Measurements from ENCODE around the gene SENP2.
"Not testable (repeated sequence)": the region's sequence is repeated elsewhere in the genome, so short reads cannot be mapped to it uniquely, and the experiment has no call there.

The SENP2 gene

GRCh38 chr3:185594073-185594472 is 8.0 kb downstream of the SENP2 start:
- DNase-seq = no peak

- no peak for DNase-seq
Measured at GRCh38 chr3:185595526-185595925, 9.4 kb downstream of the SENP2 start.

DNA sequence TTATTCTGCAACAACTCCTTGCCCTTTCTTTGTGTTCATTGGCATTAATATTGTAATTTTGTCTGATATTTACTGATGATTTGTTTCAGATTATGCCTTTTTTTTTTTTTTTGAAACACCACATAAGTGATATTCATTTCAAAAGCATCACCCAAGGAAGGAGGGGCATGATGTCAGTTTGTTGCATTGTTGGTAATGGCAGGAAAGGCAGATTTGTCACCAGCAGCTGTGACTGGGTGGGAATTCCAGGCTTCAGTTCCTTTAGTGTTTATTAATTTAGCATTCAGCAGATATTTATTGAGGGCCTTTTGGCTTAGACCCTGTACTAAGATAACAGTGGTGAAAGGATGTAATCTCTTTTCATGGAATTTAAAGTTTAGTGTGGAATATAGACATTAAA is 19.5 kb downstream of the SENP2 start:
- no peak for DNase-seq

DNA sequence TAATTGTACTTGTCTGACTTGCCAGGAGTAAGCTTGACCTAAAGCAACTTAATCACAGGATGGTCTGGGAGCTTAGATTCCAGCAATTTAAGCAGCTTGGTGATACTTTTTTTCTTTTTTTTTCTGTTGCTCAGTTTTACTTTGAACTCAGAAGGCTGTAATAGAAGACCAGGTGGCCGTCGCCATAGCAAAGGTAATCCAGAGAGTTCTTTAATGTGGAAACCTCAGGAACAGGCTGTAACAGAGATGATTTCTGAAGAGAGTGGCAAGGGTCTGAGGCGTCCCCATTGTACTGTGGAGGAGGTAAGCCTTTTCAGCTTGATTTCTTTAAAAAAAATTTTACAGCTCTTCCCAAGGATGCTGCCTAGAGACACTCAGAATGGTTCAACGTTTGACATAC is 20.1 kb downstream of the SENP2 start:
- DNase-seq = no peak

GRCh38 chr3:185613016-185613415 is 26.9 kb downstream of the SENP2 start:
- DNase-seq = peak in 1 of 2 donors; percentile 19

DNA sequence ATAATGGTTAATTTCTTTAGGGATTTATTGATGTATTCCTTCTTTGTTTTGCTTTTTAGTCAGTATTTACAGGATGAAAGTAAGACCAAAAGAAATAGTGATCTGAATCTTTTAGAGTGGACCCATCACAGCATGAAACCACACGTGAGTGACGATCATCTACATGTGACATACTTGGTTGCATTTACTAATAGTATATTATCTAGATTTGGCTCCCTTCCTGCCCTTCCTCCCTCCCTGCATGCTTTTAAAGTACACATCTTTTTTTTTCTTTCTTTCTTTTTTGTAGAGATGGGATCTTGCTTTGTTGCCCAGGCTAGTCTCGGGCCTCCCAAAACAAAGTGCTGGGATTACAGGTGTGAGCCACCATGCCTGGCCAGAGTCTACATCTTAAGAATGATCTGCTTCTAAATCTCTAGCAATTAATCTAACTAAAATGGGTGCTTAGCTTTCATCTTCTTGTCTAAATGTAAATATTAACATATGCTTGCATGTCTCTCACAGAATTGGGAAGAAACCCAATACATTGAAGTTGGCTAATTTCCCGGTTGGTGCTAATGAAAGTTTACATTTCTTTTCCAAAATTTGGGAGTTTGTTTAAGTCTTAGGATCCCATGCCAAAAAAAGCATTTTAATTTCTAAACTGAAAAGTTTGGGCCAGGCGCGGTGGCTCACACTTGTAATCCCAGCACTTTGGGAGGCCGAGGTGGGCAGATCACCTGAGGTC is 38.0 kb downstream of the SENP2 start:
- no peak for DNase-seq

- no peak for DNase-seq
Measured at GRCh38 chr3:185625784-185626183, 39.7 kb downstream of the SENP2 start.

- no peak for DNase-seq
Measured at GRCh38 chr3:185629554-185630181, 43.6 kb downstream of the SENP2 start.

DNA sequence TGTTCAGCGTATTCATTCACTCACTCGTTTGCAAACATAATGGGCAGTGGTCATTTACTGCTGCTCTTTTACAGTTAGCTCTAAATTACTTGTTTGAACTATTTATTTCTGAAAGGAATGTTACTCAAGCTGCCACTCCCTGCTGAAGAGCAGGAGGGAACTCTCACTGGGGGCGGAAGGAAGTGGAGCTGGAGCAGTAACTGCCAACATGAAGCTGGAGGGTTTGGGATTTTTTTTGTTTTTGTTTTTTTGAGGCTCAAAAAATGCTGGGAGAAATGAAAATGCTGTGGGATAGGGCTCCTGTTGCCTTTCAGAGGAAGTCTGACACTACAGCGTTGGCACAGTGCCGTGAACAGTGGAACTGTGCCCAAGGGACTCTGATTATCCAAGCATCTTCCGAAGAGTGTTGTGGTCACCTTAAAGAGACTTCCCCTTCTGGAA is 44.1 kb downstream of the SENP2 start:
- DNase-seq = no peak

GRCh38 chr3:185631108-185631507 is 45.0 kb downstream of the SENP2 start:
- no peak for DNase-seq

- no peak for DNase-seq
Measured at GRCh38 chr3:185631508-185632206, 45.6 kb downstream of the SENP2 start.

GRCh38 chr3:185632996-185633395 is 46.9 kb downstream of the SENP2 start:
- no peak for DNase-seq

DNA sequence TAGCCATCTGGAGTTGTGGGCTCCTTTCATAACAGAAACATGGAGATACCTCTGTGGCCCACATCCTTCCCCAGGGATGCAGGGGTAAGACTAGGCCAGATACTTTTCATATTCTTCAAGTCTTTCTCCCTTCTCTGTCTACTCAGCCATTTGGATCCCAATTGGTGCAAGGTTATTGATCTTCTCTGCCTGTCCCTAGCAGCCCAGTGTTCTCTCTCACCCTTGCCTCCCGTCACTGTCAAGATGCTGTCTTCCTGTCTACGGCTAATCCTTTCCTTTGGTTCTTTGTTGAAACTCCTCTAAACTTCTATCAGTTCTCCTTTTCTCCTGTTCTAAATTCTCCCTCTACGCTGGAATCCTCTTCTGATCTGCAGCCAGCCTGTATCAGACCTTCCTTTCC is 51.3 kb downstream of the SENP2 start:
- no peak for DNase-seq

DNA sequence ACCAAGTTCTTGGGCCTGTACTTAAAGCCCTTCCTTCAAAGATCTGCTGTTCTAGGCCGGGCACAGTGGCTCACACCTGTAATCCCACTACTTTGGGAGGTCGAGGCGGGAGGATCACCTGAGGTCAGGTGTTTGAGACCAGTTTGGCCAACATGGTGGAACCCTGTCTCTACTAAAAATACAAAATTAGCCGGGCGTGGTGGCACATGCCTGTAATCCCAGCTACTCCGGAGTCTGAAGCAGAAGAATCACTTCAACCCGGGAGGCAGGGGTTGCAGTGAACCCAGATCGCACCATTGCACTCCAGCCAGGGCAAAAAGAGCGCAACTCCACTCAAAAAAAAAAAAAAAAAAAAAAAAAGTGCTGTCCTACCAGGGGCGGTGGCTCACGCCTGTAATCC is 52.6 kb downstream of the SENP2 start:
- DNase-seq = not testable (repeated sequence)

DNA sequence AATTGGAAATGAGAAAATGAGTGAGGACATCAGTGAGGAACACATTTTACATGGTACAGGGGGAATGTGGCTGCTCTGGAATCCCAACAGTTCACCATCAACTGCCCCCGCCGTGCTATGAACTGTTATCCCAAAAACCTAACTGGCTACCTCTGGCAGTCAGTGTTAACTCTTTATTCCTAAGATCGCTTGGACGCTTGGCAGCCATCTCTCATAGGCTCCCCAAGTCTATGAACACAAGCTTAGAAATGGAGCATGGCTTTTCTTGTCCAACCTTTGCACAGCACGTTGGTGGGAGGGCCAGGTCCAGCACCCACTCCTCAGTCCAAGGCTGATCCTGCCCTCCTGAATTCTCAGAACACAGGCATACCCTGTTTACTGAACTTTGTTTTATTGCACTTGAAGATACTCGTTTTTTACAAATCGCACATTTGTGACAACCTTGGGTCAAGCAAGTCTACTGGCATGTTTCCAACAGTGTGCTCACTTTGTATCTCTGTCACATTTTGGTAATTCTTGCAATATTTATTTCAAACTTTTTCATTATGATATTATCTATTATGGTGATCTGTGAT is 53.6 kb downstream of the SENP2 start:
- no peak for DNase-seq

- DNase-seq = no peak
Measured at GRCh38 chr3:185640308-185640707, 54.2 kb downstream of the SENP2 start.

GRCh38 chr3:185645191-185645590 is 59.1 kb downstream of the SENP2 start:
- not testable (repeated sequence) for DNase-seq

DNA sequence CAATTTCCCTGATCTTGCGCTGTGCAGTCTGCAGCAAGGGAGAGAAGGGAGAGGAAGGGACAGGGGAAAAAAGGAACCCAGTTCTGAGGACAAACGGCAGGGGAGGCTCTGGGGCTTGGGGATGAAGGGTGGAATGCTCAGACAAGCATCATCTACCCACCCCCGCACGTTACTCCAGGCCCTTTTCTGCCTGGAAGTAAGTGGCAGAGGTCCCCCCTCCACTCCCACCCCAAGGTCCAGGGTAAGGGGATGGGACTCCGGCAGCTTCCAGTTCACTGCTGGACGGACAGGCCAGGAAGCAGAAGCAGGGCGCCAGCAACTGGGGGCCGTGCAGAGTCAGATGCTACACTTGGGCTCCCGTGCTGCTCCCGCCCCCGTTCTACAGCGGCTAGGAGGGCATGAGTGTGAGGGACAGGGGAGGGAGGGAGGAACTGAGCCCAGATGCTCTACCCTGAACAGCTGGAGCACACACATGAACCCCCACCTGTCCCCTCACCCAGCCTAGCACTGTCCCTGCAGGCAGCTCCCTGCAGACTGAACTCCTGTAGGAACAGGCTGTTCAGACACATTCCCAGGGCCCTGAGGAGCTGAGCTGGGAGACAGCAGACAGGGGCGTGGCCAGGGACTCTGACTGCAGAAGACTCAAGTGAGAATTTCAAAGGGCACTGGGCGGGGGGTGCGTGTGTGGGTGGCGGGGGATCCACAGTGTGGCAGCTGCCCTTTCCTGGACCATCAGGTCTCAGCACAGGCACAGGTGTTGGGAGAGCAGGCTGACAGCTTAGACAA is 59.7 kb downstream of the SENP2 start:
- no peak for DNase-seq

- DNase-seq = peak in 1 of 2 donors; percentile 22
Measured at GRCh38 chr3:185646382-185647133, 60.5 kb downstream of the SENP2 start.

DNA sequence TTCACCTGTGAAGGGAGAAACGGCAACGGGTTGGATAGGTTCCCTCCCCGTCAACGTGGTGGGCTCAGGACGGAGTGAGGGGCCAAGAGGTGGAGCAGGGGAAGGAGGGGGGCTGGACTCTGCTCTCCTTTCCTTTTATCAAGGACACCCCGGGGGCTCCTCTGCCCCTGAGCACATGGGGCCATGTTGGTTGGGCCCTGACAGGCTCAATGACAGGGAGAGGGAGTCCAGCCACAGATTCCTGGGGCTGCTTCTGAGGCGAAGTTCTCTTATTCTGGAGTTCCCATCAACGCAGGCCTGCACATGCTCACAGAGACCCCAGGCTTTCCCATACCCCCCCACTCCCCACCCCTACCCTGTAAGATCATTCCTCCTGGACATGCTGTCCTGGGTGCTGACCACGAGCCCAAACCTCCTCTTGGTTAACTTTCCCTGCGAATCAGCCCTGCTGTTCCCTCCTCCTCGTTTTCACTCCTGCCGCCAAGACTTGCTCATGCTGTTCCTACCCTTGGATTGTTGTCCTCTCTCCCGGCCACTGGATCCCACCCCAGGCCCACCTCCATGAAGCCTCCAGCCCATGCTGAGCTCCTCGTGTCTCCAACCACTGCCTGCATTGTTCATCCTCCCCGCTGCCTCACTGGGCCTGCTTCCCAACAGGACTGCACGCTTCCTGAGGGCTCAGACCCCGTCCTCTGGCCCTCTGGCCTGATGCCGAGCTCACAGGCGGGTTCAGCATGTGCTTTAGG is 61.2 kb downstream of the SENP2 start:
- DNase-seq = no peak

GRCh38 chr3:185647880-185648210 is 61.8 kb downstream of the SENP2 start:
- no peak for DNase-seq

Data from CD4-positive, alpha-beta T cell treated with Interleukin-4 for 1 hour (primary cell).